A204.1 (cell line): ENCODE data around the gene YIPF6.
"Not testable (repeated sequence)": the region's sequence is repeated elsewhere in the genome, so short reads cannot be mapped to it uniquely, and the experiment has no call there.

Experiments
- FAIRE-seq: peaks from 2 replicates; lab custom pipeline; 2012; peaks lifted over from hg19 to GRCh38; lab: Jason Lieb, UNC

The YIPF6 gene

DNA sequence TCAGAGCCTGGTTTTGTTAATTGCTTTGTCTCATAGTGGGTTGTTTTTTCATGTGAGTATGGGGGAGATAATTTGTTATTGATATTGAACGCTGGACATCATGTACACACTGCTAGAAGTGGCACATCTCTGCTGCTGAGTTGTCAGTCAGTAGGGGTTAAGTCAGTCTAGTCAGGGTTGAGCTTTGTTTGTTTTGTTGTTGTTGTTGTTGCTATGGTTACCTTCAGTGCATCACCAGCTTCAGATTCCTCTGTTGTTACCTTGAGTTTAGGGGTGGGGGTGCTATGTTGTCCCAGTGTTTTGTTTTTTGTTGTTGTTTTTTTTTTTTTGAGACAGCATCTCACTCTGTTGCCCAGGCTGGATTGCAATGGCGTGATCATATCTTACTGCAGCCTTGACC lies 9.9 kb downstream of the YIPF6 start:
- FAIRE-seq: no peak

DNA sequence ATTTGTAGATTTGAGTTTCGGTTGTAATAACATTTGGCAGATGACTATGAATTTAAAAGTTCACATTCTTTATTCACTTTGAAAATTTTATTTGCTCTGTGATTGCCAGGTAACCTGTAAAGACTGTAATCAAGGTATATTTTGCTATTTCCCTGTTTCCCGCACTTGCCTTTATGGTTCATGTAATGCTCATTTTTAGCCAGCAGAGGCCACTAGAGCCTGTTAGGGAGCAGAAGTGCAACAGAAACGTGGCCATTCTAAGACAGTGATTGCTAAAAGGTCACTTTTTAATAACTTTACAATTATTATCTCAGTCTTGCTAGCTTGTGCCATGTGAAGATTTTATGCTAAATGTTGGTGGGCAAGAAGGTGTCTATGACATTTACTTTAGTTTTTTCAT lies 12.4 kb downstream of the YIPF6 start:
- FAIRE-seq: peak; percentile 88

DNA sequence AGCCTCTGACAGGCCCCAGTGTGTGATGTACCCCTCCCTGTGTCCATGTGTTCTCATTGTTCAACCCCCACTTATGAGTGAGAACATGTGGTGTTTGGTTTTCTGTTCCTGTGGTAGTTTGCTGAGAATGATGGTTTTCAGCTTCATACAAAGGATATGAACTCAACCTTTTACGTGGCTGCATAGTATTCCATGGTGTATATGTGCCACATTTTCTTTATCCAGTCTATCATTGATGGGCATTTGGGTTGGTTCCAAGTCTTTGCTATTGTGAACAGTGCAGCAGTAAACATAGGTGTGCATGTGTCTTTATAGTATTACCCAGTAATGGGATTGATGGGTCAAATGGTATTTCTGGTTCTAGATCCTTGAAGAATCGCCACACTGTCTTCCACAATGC lies 25.8 kb downstream of the YIPF6 start:
- not testable (repeated sequence) for FAIRE-seq

DNA sequence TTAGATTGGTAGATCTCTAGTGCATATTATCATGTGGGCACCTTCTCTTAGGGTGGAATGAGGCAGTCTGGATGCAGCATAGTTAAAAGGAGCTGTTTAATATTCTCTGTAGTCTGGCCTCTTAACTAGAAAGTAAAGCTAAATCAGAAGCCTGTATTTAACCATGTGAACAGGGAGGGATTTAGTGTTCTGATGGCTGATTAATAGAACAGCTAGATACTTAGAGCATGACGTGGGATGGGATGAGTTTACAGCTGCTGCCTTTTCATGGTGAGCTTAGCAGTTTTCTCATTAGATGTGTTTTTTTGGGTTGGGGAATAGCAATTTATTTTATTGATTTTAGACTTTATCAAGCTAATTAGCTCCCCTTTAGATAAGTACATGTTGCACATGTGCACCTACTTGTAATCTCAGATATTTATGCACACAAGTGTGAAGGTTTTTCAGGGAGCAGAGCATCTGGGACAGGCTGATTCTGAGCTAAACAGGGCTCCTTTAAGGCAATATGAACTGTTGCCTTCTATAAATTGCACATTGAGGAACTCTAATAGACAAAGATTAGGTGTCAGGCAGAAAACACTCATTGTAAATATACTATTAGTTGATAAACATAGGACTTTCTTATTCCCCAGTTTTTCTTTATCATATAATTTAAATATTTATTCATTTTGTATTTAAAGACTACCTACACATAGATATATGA lies 34.1 kb downstream of the YIPF6 start:
- no peak for FAIRE-seq

DNA sequence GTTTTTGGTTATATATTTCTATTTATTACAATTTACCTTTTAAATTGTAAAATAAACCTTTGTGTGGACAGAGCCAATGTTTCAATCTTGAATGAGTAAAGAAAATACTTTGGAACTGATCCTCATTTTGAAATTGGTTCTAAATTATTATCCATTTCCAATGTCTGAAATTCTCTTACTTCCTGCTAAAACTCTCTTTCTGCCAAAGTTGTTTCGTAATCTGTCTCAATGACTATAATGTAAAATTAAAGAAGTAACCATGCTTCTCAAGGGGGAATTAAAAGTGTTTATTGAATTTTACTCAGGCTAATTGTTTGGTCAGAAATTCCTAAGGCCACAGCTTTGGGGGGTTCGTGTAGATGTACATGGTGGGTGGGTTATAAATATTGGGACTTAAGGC lies 34.8 kb downstream of the YIPF6 start:
- FAIRE-seq: no peak

DNA sequence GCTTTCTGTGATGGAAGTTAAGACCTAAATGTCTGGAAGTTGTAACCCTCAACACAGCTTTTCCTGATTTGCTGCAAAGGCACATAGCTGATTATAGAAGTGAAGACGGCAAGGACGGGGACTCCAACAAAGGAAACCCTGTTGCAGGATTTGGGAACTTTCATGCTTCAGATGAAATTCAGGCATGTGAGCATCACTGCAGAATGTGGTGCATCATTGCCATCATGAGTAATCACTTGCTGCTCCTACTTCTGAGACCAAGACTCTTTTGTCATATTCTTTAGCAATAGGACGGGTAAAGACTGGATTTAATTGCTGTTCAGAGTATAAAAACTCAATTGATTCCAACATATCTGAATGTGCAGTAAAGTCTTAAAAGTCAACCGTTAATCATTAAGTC lies 35.8 kb downstream of the YIPF6 start:
- FAIRE-seq: no peak

DNA sequence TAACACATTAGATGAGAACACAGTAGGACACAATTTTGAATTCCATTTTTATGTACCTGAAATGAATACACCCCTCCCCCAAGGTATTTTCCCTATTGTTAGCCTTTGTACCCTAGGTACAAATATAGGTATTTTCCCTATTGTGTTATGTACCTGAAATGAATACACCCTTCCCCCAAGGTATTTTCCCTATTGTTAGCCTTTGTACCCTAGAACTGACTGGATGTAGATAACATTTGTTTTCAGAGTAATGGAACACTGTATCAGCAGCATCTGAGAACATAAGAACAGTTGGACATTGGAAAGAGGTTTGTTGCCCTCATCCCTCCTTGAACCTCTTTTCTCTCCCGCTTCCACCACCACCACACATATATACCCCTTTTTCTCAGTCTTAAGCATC lies 37.6 kb downstream of the YIPF6 start:
- no peak for FAIRE-seq

DNA sequence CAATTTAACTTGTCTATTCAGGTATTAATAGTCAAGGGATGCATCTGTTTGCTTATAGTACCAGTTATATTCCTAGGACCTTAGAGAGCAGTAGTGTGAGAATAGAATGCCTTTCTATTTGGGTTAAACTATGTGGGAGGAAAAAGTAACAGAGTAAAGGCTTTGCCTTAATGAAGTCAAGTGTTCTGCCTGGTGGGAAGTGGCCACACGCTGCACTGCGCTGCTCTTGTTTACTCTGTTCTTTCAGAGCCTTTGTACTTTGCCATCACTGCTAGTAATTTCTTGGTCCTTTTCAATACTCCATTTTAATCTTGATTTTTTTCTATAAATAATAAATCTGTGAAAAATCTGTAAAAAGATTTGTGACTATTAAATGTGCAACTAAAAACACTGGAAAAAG lies 38.0 kb downstream of the YIPF6 start:
- FAIRE-seq: no peak

DNA sequence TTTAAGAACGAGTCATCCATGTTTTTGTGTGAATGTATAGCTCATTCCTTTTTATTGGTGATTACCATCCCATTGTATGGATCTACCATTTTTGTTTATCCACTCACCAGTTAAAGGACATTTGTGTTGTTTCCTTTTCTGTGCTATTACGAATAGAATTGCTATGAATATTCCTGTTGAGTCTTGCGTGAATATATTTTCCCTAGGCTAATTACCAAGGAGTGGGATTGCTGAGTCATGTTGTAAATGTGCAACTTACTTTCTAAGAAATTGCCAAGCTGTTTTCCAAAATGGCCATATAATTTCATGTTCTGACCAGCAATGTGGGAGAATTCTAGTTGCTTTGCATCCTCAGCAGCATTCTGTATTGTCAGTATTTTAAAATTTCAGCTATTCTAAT lies 51.3 kb downstream of the YIPF6 start:
- FAIRE-seq: no peak

DNA sequence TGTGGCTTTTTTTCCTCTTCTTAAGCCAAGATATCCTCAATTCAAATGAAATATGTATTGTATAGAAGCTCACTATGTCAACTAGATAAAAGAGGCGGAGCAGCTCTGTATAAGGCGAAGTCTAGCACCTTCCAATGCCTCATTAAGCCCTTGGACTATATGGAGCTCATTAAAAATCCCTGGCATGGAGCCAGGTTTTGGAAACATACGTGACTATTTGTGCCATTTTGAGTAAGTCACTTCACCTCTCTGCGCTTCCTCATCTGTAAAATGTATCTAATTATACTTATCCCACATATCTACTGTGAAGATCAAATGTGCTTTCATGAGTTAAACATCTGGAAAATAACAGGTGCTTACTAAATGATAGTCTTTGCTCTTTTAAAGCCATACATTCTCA lies 57.2 kb downstream of the YIPF6 start:
- no peak for FAIRE-seq

DNA sequence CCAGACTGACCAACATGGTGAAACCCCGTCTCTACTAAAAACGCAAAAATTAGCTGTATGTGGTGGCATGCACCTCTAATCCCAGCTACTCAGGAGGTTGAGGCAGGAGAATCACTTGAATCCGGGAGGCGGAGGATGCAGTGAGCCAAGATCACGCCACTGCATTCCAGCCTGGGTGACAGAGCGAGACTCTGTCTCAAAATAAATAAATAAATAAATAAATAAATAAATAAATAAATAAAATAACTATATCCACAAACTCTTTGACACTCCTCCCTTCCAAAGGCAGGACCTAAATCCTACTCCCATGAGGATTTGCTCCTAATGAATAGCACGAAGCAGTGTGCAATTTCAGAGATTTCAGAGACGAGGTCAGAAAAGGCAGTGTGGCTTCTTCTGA lies 58.3 kb downstream of the YIPF6 start:
- not testable (repeated sequence) for FAIRE-seq

DNA sequence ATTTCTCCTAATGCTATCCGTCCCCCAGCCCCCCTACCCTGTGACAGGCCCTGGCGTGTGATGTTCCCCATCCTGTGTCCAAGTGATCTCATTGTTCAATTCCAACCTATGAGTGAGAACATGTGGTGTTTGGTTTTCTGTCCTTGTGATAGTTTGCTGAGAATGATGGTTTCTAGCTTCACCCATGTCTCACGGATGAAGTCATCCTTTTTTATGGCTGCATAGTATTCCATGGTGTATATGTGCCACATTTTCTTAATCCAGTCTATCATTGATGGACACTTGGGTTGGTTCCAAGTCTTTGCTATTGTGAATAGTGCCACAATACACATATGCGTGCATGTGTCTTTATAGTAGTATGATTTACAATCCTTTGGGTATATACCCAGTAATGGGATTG lies 61.1 kb downstream of the YIPF6 start:
- not testable (repeated sequence) for FAIRE-seq

DNA sequence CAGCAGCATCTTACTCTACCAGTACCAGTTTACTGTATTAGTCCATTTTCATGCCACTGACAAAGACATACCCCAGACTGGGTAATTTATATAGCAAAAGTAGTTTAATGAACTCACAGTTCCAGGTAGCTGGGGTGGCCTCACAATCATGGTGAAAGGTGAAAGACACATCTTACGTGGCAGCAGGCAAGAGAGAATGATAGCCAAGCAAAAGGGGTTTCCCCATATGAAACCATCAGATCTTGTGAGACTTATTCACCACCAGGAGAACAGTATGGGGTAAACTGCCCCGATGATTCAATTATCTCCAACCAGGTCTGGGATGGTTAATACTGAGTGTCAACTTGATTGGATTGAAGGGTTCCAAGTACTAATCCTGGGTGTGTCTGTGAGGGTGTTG lies 69.3 kb downstream of the YIPF6 start:
- no peak for FAIRE-seq

DNA sequence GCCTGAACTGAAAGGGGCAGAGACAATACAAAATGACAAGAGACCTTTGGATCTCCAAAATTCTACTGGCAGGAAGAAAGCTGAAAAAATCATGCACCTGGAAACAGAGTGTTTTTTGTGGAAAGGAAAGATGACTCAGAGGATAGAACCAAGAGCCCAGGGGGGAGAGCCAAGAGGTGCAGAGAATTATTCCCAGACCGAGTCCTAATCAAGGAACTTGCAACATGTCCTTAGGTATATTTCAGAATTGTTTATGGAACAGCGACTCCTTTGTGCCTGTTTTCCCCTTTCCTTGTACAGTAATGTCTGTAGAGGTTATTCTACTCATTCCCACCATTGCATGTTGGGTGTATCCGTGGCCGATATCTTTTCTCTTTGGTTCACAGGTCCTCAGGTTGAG lies 71.7 kb downstream of the YIPF6 start:
- no peak for FAIRE-seq

DNA sequence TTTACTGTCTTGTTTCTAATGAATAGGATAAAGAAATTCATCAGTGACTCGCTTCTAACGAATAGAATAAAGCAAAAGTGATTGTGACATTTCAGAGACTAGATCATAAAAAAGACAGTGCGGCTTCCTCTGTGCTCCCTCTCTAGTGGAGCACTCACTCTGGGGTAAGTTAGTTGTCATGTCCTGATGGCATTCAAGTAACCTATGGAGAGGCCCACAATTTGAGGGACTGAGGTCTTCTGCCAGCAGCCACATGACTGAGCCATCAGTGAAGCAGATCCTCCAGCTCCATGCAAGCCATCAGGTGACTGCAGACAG lies 72.4 kb downstream of the YIPF6 start:
- no peak for FAIRE-seq

DNA sequence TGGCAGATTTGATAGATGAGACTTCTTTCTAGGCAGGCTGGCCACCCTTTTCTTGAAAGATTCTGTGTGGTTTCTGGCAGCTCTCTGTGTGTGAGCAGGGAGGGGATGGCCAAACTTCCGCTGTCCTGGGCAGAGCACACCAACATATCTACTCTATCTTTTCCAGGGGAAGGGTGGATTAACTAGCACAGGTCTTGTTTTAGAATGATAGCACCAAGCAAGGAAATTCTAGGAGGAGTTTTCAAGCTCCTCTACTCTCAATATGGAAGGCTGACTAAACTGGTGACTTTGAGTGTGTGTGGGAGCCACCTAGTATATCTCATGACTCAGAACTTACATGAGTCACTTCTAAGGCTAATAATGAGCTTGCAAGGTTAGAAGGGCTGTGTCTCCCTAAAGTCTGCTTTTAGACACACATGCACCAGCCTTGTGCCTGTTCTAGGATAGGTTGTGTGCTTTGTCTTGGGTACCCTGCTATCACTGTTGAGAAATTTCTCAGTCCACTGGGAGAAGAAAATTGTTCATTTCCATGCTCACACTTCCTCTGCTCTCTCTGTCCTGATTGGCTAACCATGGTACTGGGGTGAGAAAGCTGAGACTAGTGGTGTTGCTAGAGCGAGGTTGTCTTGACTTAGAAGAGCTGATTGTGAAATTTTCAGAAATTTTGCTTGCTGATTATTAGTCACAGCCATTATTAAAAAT lies 72.9 kb downstream of the YIPF6 start:
- FAIRE-seq: no peak

DNA sequence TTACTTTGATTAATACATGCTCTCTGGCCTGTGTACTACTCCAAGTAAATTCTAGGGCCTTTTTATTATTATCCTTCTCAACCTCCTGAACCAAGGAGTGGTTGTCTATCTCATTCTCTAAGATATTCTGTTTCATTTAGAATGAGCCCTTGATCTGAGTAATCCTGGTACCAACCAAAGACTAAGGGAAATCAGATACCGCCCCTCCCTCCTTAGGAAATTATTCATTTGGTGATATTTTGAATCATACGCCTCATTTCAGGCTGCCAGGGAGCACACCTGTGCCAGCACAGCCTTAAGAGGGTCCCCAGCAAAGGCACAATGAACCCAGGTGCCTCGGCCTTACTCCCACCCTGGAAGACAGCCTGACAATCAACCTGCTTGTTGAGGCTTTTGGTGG lies 75.4 kb downstream of the YIPF6 start:
- no peak for FAIRE-seq

DNA sequence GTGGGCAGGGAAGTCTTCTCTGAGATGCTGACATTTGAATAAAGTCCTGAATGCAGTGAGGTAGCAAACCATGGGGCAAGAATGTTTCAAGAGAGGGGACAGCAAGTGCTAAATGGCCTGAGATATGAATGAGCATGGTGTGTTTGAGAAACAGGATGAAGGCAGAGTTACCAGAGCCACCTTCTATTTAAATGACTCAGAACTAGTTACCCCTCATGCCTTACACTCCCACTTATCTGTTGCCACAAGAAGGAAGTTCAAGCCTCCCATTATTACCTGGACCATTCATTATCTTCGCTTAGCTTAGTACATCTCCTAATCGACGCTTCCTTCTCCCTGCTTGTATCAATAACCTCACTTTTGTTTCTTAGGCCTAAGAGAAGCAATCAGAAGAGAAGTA lies 81.0 kb downstream of the YIPF6 start:
- FAIRE-seq: no peak

DNA sequence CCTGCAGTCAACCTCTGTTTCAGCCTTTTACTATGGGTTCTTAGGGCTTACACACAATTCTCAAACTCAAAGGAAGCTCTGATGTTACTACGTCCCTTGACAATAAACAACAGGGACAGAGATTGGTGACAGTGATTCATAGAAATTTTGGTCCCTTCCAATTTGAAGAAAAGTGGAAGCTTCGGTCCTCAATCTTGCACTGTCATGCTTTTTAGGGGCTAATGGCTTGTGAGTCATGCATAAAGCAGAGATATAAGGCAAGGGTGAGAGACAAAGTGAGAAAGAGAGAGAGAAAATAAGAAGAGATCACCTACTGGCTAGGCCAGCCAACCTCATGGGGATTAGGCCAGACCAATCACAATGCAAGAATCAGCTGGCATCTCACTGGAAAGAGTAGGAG lies 85.4 kb downstream of the YIPF6 start:
- no peak for FAIRE-seq
